Right hindlimb (tissue), 1 donor: ENCODE data around the gene COL1A2.

Experiments used
- DNase-seq: peaks from one replicate; pipeline ENCODE4 v3.0.0-alpha.2; 2018

Gene COL1A2

GRCh38 chr7:94411188-94411466 is 16.4 kb downstream of the COL1A2 start:
- DNase-seq, result no peak

GRCh38 chr7:94412762-94413322 is 18.1 kb downstream of the COL1A2 start:
- DNase-seq, result no peak

- DNase-seq, result no peak
Measured at GRCh38 chr7:94414481-94414880, 19.8 kb downstream of the COL1A2 start.

- DNase-seq, result no peak
Measured at GRCh38 chr7:94414980-94415379, 20.3 kb downstream of the COL1A2 start.

- no peak for DNase-seq
Measured at GRCh38 chr7:94417306-94417705, 22.6 kb downstream of the COL1A2 start.

GRCh38 chr7:94417901-94418300 is 23.2 kb downstream of the COL1A2 start:
- no peak for DNase-seq

GRCh38 chr7:94418851-94419250 is 24.2 kb downstream of the COL1A2 start:
- DNase-seq, result no peak

- no peak for DNase-seq
Measured at GRCh38 chr7:94420328-94420727, 25.6 kb downstream of the COL1A2 start.

GRCh38 chr7:94421681-94422080 is 27.0 kb downstream of the COL1A2 start:
- no peak for DNase-seq

GRCh38 chr7:94422136-94422535 is 27.4 kb downstream of the COL1A2 start:
- no peak for DNase-seq

- DNase-seq, result no peak
Measured at GRCh38 chr7:94422827-94423460, 28.2 kb downstream of the COL1A2 start.

GRCh38 chr7:94423863-94424735 is 29.4 kb downstream of the COL1A2 start:
- DNase-seq, result no peak

GRCh38 chr7:94425546-94425945 is 30.9 kb downstream of the COL1A2 start:
- no peak for DNase-seq

- DNase-seq, result peak; percentile 54
Measured at GRCh38 chr7:94426980-94427875, 32.5 kb downstream of the COL1A2 start.

- DNase-seq, result no peak
Measured at GRCh38 chr7:94429153-94429552, 34.5 kb downstream of the COL1A2 start.

GRCh38 chr7:94431176-94431575 is 36.5 kb downstream of the COL1A2 start:
- no peak for DNase-seq

- DNase-seq, result no peak
Measured at GRCh38 chr7:94431619-94432280, 37.1 kb downstream of the COL1A2 start.

GRCh38 chr7:94432281-94432670 is 37.6 kb downstream of the COL1A2 start:
- no peak for DNase-seq

GRCh38 chr7:94432817-94433216 is 38.1 kb downstream of the COL1A2 start:
- DNase-seq, result no peak

- no peak for DNase-seq
Measured at GRCh38 chr7:94433224-94433623, 38.5 kb downstream of the COL1A2 start.

GRCh38 chr7:94434042-94434441 is 39.3 kb downstream of the COL1A2 start:
- DNase-seq, result no peak

GRCh38 chr7:94436018-94436604 is 41.4 kb downstream of the COL1A2 start:
- DNase-seq, result peak; percentile 77
